Erythroblast (primary cell): ENCODE measurements around the gene PHKB.
"Not testable (repeated sequence)": the region's sequence is repeated elsewhere in the genome, so short reads cannot be mapped to it uniquely, and the experiment has no call there.

ENCODE experiments used
- DNase-seq, 2 experiments: peaks; one replicate each; lab custom pipeline; 2025; lab: John Stamatoyannopoulos, UW
- GATA1 ChIP-seq: IDR thresholded peaks from 2 replicates; pipeline ENCODE4 v1.6.1; 2011; ENCODE audit warnings: low read depth, mild to moderate bottlenecking, control low read depth, low read length, moderate library complexity
- POLR2A ChIP-seq: IDR thresholded peaks from 2 replicates; pipeline ENCODE4 v1.6.1; 2011; ENCODE audit warnings: mild to moderate bottlenecking, low read length

The PHKB gene

DNA sequence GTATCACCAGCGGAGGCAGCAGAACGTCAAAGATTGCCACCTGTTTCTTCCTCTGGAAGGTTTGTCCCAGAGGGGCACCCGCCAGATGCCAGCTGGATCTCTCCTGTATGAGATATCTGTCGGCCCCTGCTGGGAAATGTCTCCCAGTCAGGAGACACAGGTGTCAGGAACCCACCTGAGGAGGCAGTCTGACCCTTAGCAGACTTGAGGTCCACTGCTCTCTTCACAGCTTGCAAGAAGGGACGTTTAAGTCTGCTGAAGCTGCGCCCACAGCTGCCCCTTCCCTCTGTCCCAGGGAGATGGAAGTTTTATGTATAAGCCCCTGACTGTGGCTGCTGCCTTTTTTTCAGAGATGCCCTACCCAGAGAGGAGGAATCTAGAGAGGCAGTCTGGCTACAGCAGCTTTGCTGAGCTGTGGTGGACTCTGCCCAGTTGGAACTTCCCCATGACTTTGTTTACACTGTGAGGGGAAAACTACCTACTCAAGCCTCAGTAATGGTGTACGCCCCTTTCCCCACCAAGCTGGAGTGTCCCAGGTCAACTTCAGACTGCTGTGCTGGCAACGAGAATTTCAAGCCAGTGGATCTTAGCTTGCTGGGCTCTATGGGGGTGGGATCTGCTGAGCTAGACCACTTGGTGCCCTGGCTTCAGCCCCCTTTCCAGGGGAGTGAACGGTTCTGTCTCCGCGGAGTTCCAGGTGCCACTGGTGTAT lies 92.9 kb downstream of the PHKB start:
- no peak for TF ChIP-seq POLR2A
- TF ChIP-seq GATA1: no peak
- DNase-seq: no peak

DNA sequence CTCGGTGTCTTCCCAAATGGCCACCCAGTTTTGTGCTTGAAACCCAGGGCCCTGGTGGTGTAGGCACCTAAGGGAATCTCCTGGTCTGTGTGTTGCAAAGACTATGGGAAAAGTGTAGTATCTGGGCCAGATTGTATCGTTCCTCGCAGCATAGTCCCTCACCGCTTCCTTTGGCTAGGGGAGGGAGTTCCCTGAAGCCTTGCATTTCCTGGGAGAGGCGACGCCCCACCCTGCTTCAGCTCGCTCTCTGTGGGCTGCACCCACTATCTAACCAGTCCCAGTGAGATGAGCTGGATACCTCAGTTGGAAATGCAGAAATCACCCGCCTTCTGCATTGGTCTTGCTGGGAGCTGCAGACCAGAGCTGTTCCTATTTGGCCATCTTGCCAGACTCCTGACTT lies 93.5 kb downstream of the PHKB start:
- DNase-seq: not testable (repeated sequence)

DNA sequence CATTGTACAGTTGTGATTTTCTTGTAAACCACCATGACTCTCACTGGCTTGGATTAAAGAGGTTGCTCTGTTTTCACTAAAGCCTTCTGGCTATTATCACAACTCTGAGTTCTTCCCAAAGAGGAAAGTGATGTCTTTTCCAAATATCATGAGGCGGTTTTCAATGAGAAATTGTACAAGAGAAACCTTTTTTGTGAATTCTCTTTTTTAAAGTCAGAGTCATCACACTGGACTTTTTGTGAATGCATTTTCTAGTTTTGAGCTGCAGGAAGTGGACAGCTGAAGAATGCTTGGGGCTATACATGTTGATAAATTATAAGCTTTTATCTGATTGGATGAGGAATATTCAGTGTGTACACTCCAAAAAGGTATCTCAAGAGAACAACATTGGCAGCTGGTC lies 100.2 kb downstream of the PHKB start:
- no peak for DNase-seq
- no peak for TF ChIP-seq GATA1
- TF ChIP-seq POLR2A: no peak

DNA sequence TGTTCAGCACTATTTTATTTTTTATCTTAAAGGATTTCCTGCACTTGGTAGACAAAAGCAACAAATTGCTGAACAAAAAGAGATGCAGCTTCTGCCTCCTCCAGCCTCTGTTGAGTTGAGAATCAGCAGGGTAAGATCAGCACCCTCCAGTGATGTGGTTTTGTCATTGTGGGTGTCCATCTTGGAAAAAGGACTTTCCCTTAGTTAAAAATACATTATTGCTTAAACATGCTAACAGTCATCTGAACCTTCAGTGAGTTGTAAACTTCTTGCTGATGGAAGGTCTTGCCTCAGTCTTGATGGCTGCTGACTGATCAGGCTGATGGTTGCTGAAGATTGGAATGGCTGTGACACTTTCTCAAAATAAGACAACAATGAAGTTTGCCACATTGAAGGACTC lies 101.2 kb downstream of the PHKB start:
- DNase-seq: no peak
- no peak for TF ChIP-seq GATA1

DNA sequence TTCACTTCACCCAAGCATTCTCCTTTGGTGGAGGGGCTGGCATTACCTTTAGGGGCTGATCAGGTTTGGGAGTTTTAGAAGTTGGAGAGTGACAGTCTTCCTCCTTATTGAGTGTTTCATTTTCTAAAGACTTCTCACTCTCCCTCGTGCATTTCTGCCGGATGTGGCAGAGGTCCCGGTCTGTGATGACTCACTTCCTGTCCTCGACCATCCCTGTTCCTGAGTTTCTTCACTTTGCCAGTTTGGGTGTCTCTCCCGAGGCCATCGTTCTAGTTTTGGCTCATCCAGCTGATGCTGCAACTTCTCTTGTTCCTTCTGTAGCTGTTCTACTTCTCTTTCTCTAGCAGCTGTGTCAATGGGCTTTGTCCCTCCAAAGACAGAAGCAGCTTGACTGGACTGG lies 104.3 kb downstream of the PHKB start:
- TF ChIP-seq POLR2A (no peak), GATA1 (no peak)
- no peak for DNase-seq

DNA sequence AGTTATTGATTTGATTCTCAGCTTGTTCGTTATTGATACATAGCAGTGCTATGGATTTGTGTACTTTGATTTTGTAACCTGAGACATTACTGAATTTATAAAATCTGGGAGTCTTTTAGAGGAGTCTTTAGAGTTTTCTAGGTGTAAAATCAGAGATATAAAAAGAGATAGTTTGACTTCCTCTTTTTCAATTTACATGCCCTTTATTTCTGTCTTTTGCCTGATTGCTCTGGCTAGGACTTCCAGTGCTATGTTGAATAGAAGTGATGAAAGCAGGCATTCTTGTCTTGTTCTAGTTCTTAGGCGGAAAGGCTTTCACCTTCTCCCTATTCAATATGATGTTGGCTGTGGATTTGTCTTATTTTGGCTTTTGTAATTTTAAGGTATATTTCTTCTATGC lies 106.2 kb downstream of the PHKB start:
- no peak for DNase-seq
- TF ChIP-seq GATA1 (no peak), POLR2A (no peak)

DNA sequence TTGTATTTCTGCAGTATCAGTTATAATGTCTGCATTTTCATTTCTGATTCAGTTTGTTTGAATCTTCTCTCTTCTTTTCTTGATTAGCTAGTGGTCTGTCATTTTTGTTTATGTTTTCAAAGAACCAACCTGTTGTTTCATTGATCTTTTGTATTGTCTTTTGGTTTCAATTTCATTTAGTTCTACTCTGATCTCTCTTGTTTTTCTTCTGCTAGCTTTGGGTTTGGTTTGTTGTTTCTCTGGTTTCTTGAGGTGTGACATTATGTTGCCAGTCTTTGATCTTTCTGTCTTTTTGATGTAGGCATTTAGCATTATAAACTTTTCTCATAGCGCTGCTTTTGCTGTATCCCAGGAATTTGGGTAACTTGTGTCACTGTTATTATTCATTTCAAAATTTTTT lies 107.2 kb downstream of the PHKB start:
- TF ChIP-seq POLR2A (no peak), GATA1 (no peak)
- no peak for DNase-seq

DNA sequence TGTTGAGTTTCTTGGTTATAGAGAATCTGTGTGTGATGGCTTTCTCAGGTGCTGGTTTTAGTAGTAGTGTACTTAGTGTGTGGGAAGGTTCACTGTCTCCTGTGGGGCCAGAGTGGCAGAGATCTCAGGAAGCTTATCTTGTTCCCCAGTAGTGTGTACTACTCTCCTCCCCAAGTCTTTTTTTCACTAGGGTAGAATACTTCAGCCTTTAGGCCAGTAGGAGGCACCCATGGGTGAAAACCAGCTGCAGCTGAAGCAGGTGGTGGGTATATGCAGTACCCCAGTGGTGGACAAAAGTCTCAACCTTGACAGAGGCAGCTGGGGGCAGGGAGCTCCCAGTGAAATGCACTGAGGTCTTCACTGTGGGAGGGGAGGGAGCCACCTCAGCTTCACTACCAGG lies 109.9 kb downstream of the PHKB start:
- DNase-seq: peak; percentile 32 to 36

DNA sequence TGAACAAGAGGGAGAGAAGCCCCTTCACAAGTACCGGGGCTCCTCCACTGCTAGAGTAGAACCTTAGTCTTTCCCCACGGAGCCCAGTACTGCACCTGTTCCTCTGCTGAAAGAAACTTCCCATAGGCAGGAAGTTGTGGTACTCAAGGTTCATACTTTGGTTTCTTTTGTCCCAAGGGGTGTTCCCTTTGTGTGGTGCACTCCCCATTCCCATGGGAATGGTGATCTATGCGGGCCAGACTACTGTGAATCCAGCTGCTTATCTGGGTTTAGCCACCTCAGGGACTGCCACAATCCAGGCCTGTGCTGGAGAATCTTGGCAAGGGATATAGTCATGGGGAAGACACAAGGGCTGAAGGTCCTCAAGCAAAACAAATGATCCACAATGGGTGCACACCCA lies 110.6 kb downstream of the PHKB start:
- DNase-seq: no peak
- TF ChIP-seq POLR2A (no peak), GATA1 (no peak)

More for the DNA sequence above, 109.9 kb downstream of the PHKB start:
- TF ChIP-seq POLR2A (no peak), GATA1 (no peak)

DNA sequence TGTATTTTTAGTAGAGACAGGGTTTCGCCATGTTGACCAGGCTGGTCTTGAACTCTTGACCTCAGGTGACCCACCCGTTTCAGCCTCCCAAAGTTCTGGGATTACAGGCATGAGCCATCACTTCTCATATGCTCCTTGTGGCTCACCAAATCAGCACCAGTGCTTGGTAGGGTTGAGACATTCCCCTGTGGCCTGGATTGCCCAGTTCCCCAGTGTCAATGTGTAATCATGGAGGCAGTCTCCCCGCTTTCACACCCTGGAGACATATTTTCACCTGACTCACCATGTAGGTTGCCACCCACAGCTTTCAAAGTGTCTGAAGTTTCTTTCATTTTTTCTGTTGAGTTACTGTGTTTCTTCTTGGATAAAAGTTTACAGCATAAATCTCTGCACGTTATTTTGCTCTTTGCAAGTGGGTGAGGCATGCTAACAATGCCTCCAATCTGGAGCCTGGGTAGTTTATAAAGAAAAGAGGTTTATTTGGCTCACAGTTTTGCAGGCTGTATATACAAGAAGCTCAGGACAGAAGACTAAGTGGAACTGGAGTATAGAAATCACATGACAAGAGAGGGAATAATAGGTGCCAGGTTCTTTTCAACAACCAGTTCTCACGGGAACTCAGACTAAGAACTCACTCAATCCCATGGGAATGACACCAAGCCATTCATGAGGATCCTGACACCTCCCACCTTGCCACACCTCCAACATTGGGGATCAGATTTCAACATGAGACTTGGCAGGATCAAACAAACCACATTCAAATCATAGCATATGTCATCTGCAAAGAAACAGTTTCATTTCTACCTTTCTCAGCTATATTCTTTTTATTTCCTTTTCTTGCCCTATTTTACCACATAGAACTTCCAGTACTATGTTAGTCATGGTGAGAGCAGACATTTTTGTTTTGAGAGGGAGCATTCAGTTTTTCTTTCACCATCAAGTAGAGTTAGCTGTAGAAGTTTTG lies 113.2 kb downstream of the PHKB start:
- no peak for TF ChIP-seq GATA1
- no peak for TF ChIP-seq POLR2A
- DNase-seq: peak in 1 of 2 experiments; percentile 25

DNA sequence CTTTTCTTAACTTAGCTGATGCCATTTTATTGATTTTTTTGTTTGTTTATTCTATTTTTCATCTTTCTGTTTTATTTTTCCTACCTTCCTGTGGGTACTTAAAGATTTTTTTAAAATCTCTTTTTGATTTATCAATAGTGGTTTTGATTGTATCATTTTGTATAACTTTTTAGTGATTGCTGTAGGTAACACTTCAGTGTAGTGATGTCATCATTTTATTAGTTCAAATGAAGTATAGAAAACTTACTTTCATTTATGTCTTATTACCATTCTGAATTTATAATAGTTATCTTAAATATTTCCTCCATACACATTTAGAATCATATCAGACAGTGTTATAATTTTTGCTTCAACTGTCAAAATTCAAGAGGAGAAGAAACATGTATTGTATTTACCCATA lies 115.9 kb downstream of the PHKB start:
- TF ChIP-seq POLR2A: no peak
- no peak for TF ChIP-seq GATA1

DNA sequence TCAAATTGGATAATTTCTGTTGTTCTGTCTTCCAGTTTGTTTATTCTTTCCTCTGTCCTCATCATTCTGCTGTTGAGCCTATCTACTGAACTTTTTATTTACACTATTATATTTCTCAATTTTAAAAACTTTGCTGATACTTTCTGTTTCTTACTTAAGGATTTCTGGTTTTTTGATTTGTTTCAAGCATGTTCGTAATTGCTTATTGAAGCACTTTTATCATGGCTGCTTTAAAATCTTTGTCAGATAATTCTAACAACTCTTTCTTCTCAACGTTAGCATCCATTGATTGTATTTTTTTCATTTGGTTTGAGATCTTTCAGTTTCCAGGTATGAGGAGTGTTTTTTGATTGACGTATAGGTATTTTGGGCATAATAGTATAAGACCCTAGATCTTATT lies 116.9 kb downstream of the PHKB start:
- TF ChIP-seq POLR2A: no peak
- no peak for TF ChIP-seq GATA1
- DNase-seq: no peak

More for the DNA sequence above, 115.9 kb downstream of the PHKB start:
- no peak for DNase-seq

DNA sequence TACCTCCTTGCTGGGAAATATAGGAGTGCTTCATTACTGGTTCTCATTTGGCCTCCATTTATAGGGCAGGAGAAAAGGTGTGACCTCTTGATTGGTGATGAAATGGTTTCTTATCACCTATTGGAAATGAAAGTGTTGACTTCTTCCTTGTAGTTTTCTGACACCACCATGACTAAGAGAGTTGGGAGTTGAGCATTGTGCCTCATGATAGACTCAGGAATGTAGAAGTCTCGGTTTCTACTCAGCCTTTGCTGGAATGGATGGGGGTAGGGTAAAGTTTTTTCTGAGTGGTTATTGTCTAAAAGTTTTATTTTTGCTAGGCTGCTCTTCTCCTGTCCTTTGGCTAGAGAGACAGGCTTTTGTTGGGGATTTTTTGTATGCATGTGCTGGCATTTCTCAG lies 117.4 kb downstream of the PHKB start:
- peak; percentile 41 to 61 for DNase-seq
- TF ChIP-seq POLR2A (no peak), GATA1 (no peak)

DNA sequence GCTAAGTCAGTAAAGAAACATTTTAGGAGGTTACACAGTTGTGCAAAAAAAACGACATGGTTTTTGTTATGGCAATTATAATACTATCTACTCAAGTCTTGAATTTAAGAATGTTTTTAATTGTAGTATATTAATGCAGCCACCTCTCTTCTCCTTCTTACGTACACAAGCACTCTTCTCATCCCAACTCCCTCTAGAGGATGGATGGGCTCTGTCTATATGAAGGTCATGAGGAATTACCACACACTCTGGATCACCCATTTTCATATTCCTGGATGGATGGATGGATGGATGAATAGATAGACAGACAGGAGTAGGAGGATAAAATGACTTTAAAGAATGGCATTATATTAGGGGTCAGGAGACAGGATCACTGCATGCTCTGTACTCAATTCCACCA lies 120.0 kb downstream of the PHKB start:
- TF ChIP-seq GATA1 (no peak), POLR2A (no peak)
- DNase-seq: peak in 1 of 2 experiments; percentile 7
